ENCODE results near the gene HELQ.
"Not testable (repeated sequence)": the region's sequence is repeated elsewhere in the genome, so short reads cannot be mapped to it uniquely, and the experiment has no call there.

Gene HELQ, protein sequence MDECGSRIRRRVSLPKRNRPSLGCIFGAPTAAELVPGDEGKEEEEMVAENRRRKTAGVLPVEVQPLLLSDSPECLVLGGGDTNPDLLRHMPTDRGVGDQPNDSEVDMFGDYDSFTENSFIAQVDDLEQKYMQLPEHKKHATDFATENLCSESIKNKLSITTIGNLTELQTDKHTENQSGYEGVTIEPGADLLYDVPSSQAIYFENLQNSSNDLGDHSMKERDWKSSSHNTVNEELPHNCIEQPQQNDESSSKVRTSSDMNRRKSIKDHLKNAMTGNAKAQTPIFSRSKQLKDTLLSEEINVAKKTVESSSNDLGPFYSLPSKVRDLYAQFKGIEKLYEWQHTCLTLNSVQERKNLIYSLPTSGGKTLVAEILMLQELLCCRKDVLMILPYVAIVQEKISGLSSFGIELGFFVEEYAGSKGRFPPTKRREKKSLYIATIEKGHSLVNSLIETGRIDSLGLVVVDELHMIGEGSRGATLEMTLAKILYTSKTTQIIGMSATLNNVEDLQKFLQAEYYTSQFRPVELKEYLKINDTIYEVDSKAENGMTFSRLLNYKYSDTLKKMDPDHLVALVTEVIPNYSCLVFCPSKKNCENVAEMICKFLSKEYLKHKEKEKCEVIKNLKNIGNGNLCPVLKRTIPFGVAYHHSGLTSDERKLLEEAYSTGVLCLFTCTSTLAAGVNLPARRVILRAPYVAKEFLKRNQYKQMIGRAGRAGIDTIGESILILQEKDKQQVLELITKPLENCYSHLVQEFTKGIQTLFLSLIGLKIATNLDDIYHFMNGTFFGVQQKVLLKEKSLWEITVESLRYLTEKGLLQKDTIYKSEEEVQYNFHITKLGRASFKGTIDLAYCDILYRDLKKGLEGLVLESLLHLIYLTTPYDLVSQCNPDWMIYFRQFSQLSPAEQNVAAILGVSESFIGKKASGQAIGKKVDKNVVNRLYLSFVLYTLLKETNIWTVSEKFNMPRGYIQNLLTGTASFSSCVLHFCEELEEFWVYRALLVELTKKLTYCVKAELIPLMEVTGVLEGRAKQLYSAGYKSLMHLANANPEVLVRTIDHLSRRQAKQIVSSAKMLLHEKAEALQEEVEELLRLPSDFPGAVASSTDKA

DNA sequence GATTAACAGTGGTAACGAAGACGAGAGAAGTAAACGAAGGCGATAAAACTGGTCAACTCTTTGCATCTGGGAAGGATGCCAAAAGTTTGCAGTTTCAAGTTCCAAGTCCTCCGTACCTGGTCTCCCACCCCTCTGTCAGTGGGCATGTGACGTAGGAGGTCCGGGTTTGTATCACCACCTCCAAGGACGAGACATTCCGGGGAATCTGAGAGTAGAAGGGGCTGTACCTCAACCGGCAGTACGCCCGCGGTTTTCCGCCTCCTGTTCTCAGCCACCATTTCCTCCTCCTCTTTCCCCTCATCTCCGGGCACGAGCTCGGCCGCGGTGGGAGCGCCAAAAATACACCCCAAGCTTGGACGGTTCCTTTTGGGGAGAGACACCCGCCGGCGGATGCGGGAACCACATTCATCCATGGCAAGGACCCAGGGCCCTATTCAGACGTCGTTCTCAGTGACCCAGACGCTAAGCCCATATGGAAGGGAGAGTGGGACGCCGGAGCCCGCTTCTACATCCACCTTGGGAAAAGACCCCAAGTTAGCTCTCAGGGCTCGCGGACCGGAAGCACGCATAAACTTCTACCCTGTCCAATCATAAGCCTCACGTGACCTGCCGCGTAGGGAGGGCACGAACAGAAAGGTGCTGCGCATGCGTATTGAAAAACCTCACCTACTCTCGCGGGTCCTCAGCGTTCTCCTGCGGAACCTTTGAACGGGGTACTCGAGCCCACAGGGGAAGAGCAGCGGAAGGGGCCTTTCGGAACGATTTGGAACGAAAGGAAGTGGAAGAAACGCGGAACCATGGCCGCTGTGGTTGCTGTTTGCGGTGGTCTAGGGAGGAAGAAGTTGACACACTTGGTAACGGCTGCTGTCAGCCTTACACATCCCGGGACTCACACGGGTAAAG lies at the start of gene HELQ, which contains the start of gene MRPS18C:
TSS of gene HELQ (minus strand) at position 543 of the 903 bp plus-strand sequence. CDS start at position 413, 130 bp downstream.
TSS of gene MRPS18C (plus strand) at position 778 of the 903 bp plus-strand sequence. CDS start at position 798, 20 bp downstream.
- Mint-ChIP-seq H3K36me3 (ENCODE audit: low read depth) (peaks cover 56% of the 10 kb centered on the region), H3K4me3 (peak within 1 kb of the TSS; percentile 100), H3K9me3 (no peaks in the 10 kb centered on the region), H3K4me1 (peaks cover 25% of the 10 kb centered on the region), H3K27me3 (ENCODE audit: low read depth, poor library complexity) (peaks cover 3% of the 10 kb centered on the region), H3K27ac (peak within 1 kb of the TSS; percentile 100)
- peak; percentile 89 for DNase-seq
- TF ChIP-seq, protein P1, sequence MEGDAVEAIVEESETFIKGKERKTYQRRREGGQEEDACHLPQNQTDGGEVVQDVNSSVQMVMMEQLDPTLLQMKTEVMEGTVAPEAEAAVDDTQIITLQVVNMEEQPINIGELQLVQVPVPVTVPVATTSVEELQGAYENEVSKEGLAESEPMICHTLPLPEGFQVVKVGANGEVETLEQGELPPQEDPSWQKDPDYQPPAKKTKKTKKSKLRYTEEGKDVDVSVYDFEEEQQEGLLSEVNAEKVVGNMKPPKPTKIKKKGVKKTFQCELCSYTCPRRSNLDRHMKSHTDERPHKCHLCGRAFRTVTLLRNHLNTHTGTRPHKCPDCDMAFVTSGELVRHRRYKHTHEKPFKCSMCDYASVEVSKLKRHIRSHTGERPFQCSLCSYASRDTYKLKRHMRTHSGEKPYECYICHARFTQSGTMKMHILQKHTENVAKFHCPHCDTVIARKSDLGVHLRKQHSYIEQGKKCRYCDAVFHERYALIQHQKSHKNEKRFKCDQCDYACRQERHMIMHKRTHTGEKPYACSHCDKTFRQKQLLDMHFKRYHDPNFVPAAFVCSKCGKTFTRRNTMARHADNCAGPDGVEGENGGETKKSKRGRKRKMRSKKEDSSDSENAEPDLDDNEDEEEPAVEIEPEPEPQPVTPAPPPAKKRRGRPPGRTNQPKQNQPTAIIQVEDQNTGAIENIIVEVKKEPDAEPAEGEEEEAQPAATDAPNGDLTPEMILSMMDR (IDR thresholded peaks at IDR 0.05), result no peak

DNA sequence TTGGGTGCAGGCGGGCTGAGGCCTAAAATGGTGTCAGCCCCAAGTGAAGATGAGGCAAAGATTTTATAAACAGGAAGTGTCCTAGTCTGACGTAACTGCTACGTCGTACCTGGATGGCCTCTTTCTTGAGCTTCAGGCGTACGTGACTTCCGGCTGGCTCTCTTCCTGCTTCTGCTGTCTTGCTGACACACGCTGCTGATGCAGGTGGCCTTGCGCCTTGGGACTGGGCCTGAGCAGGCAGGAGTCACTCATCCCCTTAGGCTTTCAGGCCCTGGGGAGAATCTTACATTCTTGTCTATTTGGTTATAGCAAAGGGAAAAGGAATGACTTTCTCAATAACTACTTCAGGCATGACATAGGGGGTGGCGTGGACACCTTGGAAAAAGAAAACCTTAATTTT lies 49.4 kb upstream of the HELQ start:
- TF ChIP-seq, protein P1 (IDR thresholded peaks at IDR 0.05), result no peak
- peaks cover 6% of the 10 kb centered on the region for H3K4me1 Mint-ChIP-seq
- no peak overlapping the region for H3K4me3 Mint-ChIP-seq
- no peak overlapping the region for H3K27ac Mint-ChIP-seq
- no peaks in the 10 kb centered on the region for H3K9me3 Mint-ChIP-seq
- peaks cover 3% of the 10 kb centered on the region for H3K27me3 Mint-ChIP-seq (ENCODE audit: low read depth, poor library complexity)
- no peaks in the 10 kb centered on the region for H3K36me3 Mint-ChIP-seq (ENCODE audit: low read depth)
- no peak for DNase-seq

DNA sequence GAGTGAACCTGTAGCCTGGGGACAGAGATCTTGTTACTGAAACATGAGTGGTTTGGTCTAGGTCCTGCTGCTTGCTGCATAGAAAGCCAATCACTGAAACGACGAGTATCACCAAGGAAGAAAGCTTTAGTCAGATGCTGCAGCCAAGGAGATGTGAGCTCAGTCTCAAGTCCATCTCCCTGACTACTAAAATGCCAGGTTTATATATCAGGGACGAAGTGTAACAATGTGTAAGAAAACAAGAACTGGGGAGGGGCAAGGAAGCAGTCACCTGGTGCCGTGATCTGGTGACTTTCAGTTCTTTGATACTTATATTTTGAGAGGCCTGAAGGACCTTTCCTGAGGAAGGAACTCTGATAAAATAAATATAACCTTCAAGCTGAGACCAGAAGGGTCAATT lies 48.9 kb upstream of the HELQ start:
- no peak overlapping the region for H3K4me3 Mint-ChIP-seq
- H3K4me1 Mint-ChIP-seq, result peaks cover 6% of the 10 kb centered on the region

DNA sequence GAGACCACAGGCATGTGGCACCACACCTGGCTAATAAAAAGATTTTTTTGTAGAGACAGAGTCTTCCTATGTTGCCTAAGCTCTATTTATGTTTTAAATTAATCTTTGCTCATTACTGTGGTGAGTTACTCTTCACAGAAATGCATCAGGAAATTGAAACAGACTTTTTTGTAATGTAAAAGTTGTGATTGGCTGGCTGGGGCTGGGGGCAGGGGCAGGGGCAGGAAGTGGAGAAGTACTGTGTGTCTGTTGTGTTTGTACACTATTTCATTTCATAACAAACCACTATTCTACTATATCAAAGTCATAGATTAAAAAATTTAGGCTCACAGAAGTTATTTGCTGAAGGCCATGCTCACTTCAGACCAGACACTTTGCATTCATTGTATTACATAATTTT lies 48.4 kb upstream of the HELQ start:
- Mint-ChIP-seq H3K9me3 (no peaks in the 10 kb centered on the region), H3K27me3 (ENCODE audit: low read depth, poor library complexity) (peaks cover 3% of the 10 kb centered on the region), H3K27ac (no peak overlapping the region), H3K4me1 (peaks cover 6% of the 10 kb centered on the region), H3K36me3 (ENCODE audit: low read depth) (no peaks in the 10 kb centered on the region), H3K4me3 (no peak overlapping the region)
- no peak for DNase-seq
- TF ChIP-seq, protein P1 (IDR thresholded peaks at IDR 0.05), result no peak

More for the DNA sequence above, 48.9 kb upstream of the HELQ start:
- TF ChIP-seq, protein P1 (IDR thresholded peaks at IDR 0.05), result no peak
- DNase-seq, result no peak
- no peaks in the 10 kb centered on the region for H3K9me3 Mint-ChIP-seq
- H3K36me3 Mint-ChIP-seq (ENCODE audit: low read depth), result no peaks in the 10 kb centered on the region
- no peak overlapping the region for H3K27ac Mint-ChIP-seq
- H3K27me3 Mint-ChIP-seq (ENCODE audit: low read depth, poor library complexity), result peaks cover 3% of the 10 kb centered on the region

DNA sequence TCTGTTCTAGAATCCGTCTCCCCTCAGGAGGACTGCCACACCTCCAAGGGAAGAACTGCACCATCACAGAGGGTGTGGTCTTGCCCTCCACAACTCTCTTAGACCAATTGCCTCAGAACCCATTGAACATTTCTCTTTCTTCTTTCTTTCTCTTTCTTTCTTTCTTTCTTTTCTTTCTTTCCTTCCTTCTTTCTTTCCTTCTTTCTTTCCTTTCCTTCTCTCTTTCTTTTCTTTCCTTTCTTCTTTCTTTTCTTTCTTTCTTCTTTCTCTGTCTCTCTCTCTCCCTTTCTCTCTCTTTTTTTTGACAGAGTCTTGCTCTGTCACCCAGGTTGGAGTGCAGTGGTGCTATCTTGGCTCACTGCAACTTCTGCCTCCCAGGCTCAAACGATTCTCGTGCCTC lies 46.0 kb upstream of the HELQ start:
- H3K4me1 Mint-ChIP-seq; H3K27me3 Mint-ChIP-seq (ENCODE audit: low read depth, poor library complexity); DNase-seq; H3K27ac Mint-ChIP-seq; H3K36me3 Mint-ChIP-seq (ENCODE audit: low read depth); H3K9me3 Mint-ChIP-seq; H3K4me3 Mint-ChIP-seq: not testable (repeated sequence)
